SK-N-DZ (cell line): ENCODE data around the gene RAB38.

ENCODE experiments used
- DNase-seq: peaks from one replicate; pipeline ENCODE4 v3.0.0-alpha.2; 2015; ENCODE audit warnings: low spot score

The RAB38 gene

GRCh38 chr11:88169881-88170280, 5.4 kb downstream of the RAB38 start:
- DNase-seq, result no peak

- DNase-seq, result no peak
These were observed 5.8 kb downstream of the RAB38 start for GRCh38 chr11:88169471-88169870.

- no peak for DNase-seq
These were observed 7.4 kb downstream of the RAB38 start for GRCh38 chr11:88167853-88168252.

- DNase-seq, result no peak
These were observed 10.2 kb downstream of the RAB38 start for GRCh38 chr11:88164806-88165585.

- no peak for DNase-seq
These were observed 10.9 kb downstream of the RAB38 start for GRCh38 chr11:88164320-88164719.

- DNase-seq, result no peak
These were observed 17.2 kb downstream of the RAB38 start for GRCh38 chr11:88158081-88158480.

- DNase-seq, result no peak
These were observed 17.9 kb downstream of the RAB38 start for GRCh38 chr11:88157370-88157769.

- no peak for DNase-seq
These were observed 22.9 kb downstream of the RAB38 start for GRCh38 chr11:88152381-88152780.

- no peak for DNase-seq
These were observed 23.5 kb downstream of the RAB38 start for GRCh38 chr11:88151709-88152265.

- no peak for DNase-seq
These were observed 29.1 kb downstream of the RAB38 start for GRCh38 chr11:88146106-88146505.

- DNase-seq, result no peak
These were observed 35.4 kb downstream of the RAB38 start for GRCh38 chr11:88139865-88140264.

- no peak for DNase-seq
These were observed 43.3 kb downstream of the RAB38 start for GRCh38 chr11:88131764-88132470.

- no peak for DNase-seq
These were observed 52.3 kb downstream of the RAB38 start for GRCh38 chr11:88122956-88123355.

- DNase-seq, result no peak
These were observed 55.7 kb downstream of the RAB38 start for GRCh38 chr11:88119561-88119960.

- DNase-seq, result no peak
These were observed 57.9 kb downstream of the RAB38 start for GRCh38 chr11:88117281-88117858.

- DNase-seq, result no peak
These were observed 59.2 kb downstream of the RAB38 start for GRCh38 chr11:88115828-88116755.

GRCh38 chr11:88114486-88115045, 60.7 kb downstream of the RAB38 start:
- DNase-seq, result no peak

GRCh38 chr11:88106666-88107065, 68.6 kb downstream of the RAB38 start:
- no peak for DNase-seq

GRCh38 chr11:88105951-88106350, 69.3 kb downstream of the RAB38 start:
- no peak for DNase-seq

GRCh38 chr11:88105526-88105925, 69.7 kb downstream of the RAB38 start:
- DNase-seq, result no peak

- no peak for DNase-seq
These were observed 70.8 kb downstream of the RAB38 start for GRCh38 chr11:88104408-88104807.
